Measurements from ENCODE around the gene CARMIL3. TPM values are rescaled to one million over a fixed set of nuclear protein-coding genes. Genes with fewer than 3 reads are reported as not detected.
"Not testable (repeated sequence)": the region's sequence is repeated elsewhere in the genome, so short reads cannot be mapped to it uniquely, and the experiment has no call there.

The CARMIL3 gene
- total and polyA plus RNA-seq, 7 experiments from 2014 or later = 0.08 to 1.7 (median 0.27) TPM; not detected in 2

- peaks cover 6 to 16% (median 10%) of the 10 kb centered on the region in 7 donors for H3K4me1 Mint-ChIP-seq
- no peaks in the 10 kb centered on the region for H3K36me3 Mint-ChIP-seq
Measured at GRCh38 chr14:24037658-24038037, 14.2 kb upstream of the CARMIL3 start.

GRCh38 chr14:24038686-24039085 lies 13.1 kb upstream of the CARMIL3 start:
- Mint-ChIP-seq H3K36me3 (no peaks in the 10 kb centered on the region), H3K4me3 (no peak overlapping the region), H3K4me1 (peaks cover 6 to 16% (median 10%) of the 10 kb centered on the region in 7 donors), H3K9me3 (no peaks in the 10 kb centered on the region), H3K27ac (no peak overlapping the region), H3K27me3 (peaks cover 0 to 10% (median 0%) of the 10 kb centered on the region in 5 donors)
- Histone ChIP-seq H3K4me3 (ENCODE audit: low read length) (no peak overlapping the region), H3K27me3 (ENCODE audit: control insufficient read depth in 2 of 2, insufficient read depth in 2 of 2, low read length in 2 of 2) (no peaks in the 10 kb centered on the region), H3K27ac (ENCODE audit: low read depth, low read length) (no peak overlapping the region), H3K4me1 (ENCODE audit: control insufficient read depth in 2 of 2, insufficient read depth in 2 of 2, low read length in 2 of 2) (no peaks in the 10 kb centered on the region), H3K9me3 (ENCODE audit: control insufficient read depth in 2 of 3, low read length in 3 of 3) (no peaks in the 10 kb centered on the region), H3K36me3 (ENCODE audit: control insufficient read depth in 2 of 3, insufficient read depth in 3 of 3, low read length in 3 of 3) (no peaks in the 10 kb centered on the region)
- POLR2A ChIA-PET = no interaction called here
- CTCF ChIA-PET = interaction anchor here (1.0 to 1.4 kb wide), 2 partner anchors 70 to 406 kb away, joined by 4 to 5 read pairs; no protein-coding TSS in a partner anchor
- ATAC-seq = no peak
- DNase-seq = no peak
- intact Hi-C loops (cut with micrococcal nuclease) = loop anchor here in 1 of 2 donors (5.0 kb wide), 1 partner anchor 51 kb away; the partner anchor contains the start of gene DHRS4L2

More at GRCh38 chr14:24037658-24038037, 14.2 kb upstream of the CARMIL3 start:
- H3K4me1 ChIP-seq (ENCODE audit: control insufficient read depth in 2 of 2, insufficient read depth in 2 of 2, low read length in 2 of 2) = no peaks in the 10 kb centered on the region
- no peak for DNase-seq
- H3K9me3 Mint-ChIP-seq = peaks cover 0 to 7% (median 1%) of the 10 kb centered on the region in 11 donors
- H3K27ac ChIP-seq (ENCODE audit: low read depth, low read length) = no peak overlapping the region
- H3K27me3 ChIP-seq (ENCODE audit: control insufficient read depth in 2 of 2, insufficient read depth in 2 of 2, low read length in 2 of 2) = no peaks in the 10 kb centered on the region
- no peaks in the 10 kb centered on the region for H3K36me3 ChIP-seq (ENCODE audit: control insufficient read depth in 2 of 3, insufficient read depth in 3 of 3, low read length in 3 of 3)
- H3K4me3 Mint-ChIP-seq = no peak overlapping the region
- intact Hi-C loops (cut with micrococcal nuclease) = loop anchor here in 1 of 2 donors (5.0 kb wide), 1 partner anchor 50 kb away; the partner anchor contains the start of gene DHRS4L2
- H3K27ac Mint-ChIP-seq = no peak overlapping the region
- ChIA-PET POLR2A (no interaction called here), CTCF (interaction anchor here (0.6 to 1.4 kb wide), 3 partner anchors 71 to 801 kb away, joined by 3 to 5 read pairs (median 4); no protein-coding TSS in a partner anchor)
- peaks cover 0 to 5% (median 0%) of the 10 kb centered on the region in 5 donors for H3K27me3 Mint-ChIP-seq
- H3K9me3 ChIP-seq (ENCODE audit: control insufficient read depth in 2 of 3, low read length in 3 of 3) = peaks cover 0 to 5% (median 0%) of the 10 kb centered on the region in 3 experiments
- H3K4me3 ChIP-seq (ENCODE audit: low read length) = no peak overlapping the region
- no peak for ATAC-seq

GRCh38 chr14:24040692-24041091 lies 11.1 kb upstream of the CARMIL3 start:
- intact Hi-C loops (cut with micrococcal nuclease) = no loop called here
- Histone ChIP-seq H3K9me3 (ENCODE audit: control insufficient read depth in 2 of 3, low read length in 3 of 3) (no peaks in the 10 kb centered on the region), H3K4me3 (ENCODE audit: low read length) (no peak overlapping the region), H3K36me3 (ENCODE audit: control insufficient read depth in 2 of 3, insufficient read depth in 3 of 3, low read length in 3 of 3) (no peaks in the 10 kb centered on the region), H3K4me1 (ENCODE audit: control insufficient read depth in 2 of 2, insufficient read depth in 2 of 2, low read length in 2 of 2) (no peaks in the 10 kb centered on the region), H3K27me3 (ENCODE audit: control insufficient read depth in 2 of 2, insufficient read depth in 2 of 2, low read length in 2 of 2) (no peaks in the 10 kb centered on the region), H3K27ac (ENCODE audit: low read depth, low read length) (no peak overlapping the region)
- ChIA-PET POLR2A (no interaction called here), CTCF (interaction anchor here (0.9 kb wide), 2 partner anchors 11 to 50 kb away, joined by 3 to 4 read pairs; partner anchors contain the start of gene CARMIL3)
- no peaks in the 10 kb centered on the region for H3K36me3 Mint-ChIP-seq
- no peak overlapping the region for H3K27ac Mint-ChIP-seq
- H3K27me3 Mint-ChIP-seq = peaks cover 0 to 15% (median 0%) of the 10 kb centered on the region in 5 donors
- ATAC-seq (no peak), DNase-seq (no peak)
- no peak overlapping the region for H3K4me3 Mint-ChIP-seq
- H3K4me1 Mint-ChIP-seq = peaks cover 5 to 10% (median 9%) of the 10 kb centered on the region in 7 donors
- H3K9me3 Mint-ChIP-seq = no peaks in the 10 kb centered on the region

GRCh38 chr14:24042746-24043145 lies 9.1 kb upstream of the CARMIL3 start:
- no peak overlapping the region for H3K27ac Mint-ChIP-seq
- peaks cover 0 to 22% (median 0%) of the 10 kb centered on the region in 5 donors for H3K27me3 Mint-ChIP-seq
- DNase-seq (no peak), ATAC-seq (no peak)
- H3K27ac ChIP-seq (ENCODE audit: low read depth, low read length) = no peak overlapping the region
- H3K4me3 Mint-ChIP-seq = no peak overlapping the region
- no peak overlapping the region for H3K4me3 ChIP-seq (ENCODE audit: low read length)
- no peaks in the 10 kb centered on the region for H3K36me3 ChIP-seq (ENCODE audit: control insufficient read depth in 2 of 3, insufficient read depth in 3 of 3, low read length in 3 of 3)
- no peaks in the 10 kb centered on the region for H3K4me1 ChIP-seq (ENCODE audit: control insufficient read depth in 2 of 2, insufficient read depth in 2 of 2, low read length in 2 of 2)
- ChIA-PET CTCF (interaction anchor here (1.2 to 1.3 kb wide), 2 partner anchors 38 to 66 kb away, joined by 3 to 4 read pairs; no protein-coding TSS in a partner anchor), POLR2A (interaction anchor here (0.7 kb wide), 1 partner anchor 35 kb away, joined by 3 read pairs; no protein-coding TSS in a partner anchor)
- H3K36me3 Mint-ChIP-seq = no peaks in the 10 kb centered on the region
- intact Hi-C loops (cut with micrococcal nuclease) = no loop called here
- H3K9me3 Mint-ChIP-seq = no peaks in the 10 kb centered on the region
- no peaks in the 10 kb centered on the region for H3K4me1 Mint-ChIP-seq
- no peaks in the 10 kb centered on the region for H3K27me3 ChIP-seq (ENCODE audit: control insufficient read depth in 2 of 2, insufficient read depth in 2 of 2, low read length in 2 of 2)
- H3K9me3 ChIP-seq (ENCODE audit: control insufficient read depth in 2 of 3, low read length in 3 of 3) = no peaks in the 10 kb centered on the region

GRCh38 chr14:24049002-24049401 lies 2.8 kb upstream of the CARMIL3 start:
- CTCF ChIA-PET = interaction anchor here (1.4 kb wide), 1 partner anchor 43 kb away, joined by 4 read pairs; no protein-coding TSS in a partner anchor
- H3K4me3 ChIP-seq (ENCODE audit: low read length); H3K27ac Mint-ChIP-seq; H3K27me3 ChIP-seq (ENCODE audit: control insufficient read depth in 2 of 2, insufficient read depth in 2 of 2, low read length in 2 of 2); H3K9me3 ChIP-seq (ENCODE audit: control insufficient read depth in 2 of 3, low read length in 3 of 3); DNase-seq; H3K9me3 Mint-ChIP-seq; H3K36me3 Mint-ChIP-seq; H3K4me1 ChIP-seq (ENCODE audit: control insufficient read depth in 2 of 2, insufficient read depth in 2 of 2, low read length in 2 of 2); POLR2A ChIA-PET; H3K27ac ChIP-seq (ENCODE audit: low read depth, low read length); H3K36me3 ChIP-seq (ENCODE audit: control insufficient read depth in 2 of 3, insufficient read depth in 3 of 3, low read length in 3 of 3); intact Hi-C loops (cut with micrococcal nuclease): not testable (repeated sequence)
- Mint-ChIP-seq H3K4me3 (peak overlapping the region in 1 of 10 donors; percentile 25), H3K27me3 (peaks cover 12 to 50% (median 19%) of the 10 kb centered on the region in 5 donors), H3K4me1 (peaks cover 8 to 17% (median 14%) of the 10 kb centered on the region in 7 donors)
- peak; percentile 36 for ATAC-seq

- H3K4me1 Mint-ChIP-seq = peaks cover 8 to 17% (median 14%) of the 10 kb centered on the region in 7 donors
- H3K27ac Mint-ChIP-seq = peak overlapping the region in 1 of 9 donors; percentile 53
- H3K9me3 Mint-ChIP-seq; H3K27me3 ChIP-seq (ENCODE audit: control insufficient read depth in 2 of 2, insufficient read depth in 2 of 2, low read length in 2 of 2); ATAC-seq; H3K36me3 ChIP-seq (ENCODE audit: control insufficient read depth in 2 of 3, insufficient read depth in 3 of 3, low read length in 3 of 3); H3K9me3 ChIP-seq (ENCODE audit: control insufficient read depth in 2 of 3, low read length in 3 of 3); H3K4me1 ChIP-seq (ENCODE audit: control insufficient read depth in 2 of 2, insufficient read depth in 2 of 2, low read length in 2 of 2); DNase-seq; H3K36me3 Mint-ChIP-seq; H3K4me3 ChIP-seq (ENCODE audit: low read length); intact Hi-C loops (cut with micrococcal nuclease); H3K27ac ChIP-seq (ENCODE audit: low read depth, low read length): not testable (repeated sequence)
- peaks cover 12 to 48% (median 19%) of the 10 kb centered on the region in 5 donors for H3K27me3 Mint-ChIP-seq
- ChIA-PET CTCF (interaction anchor here (0.8 kb wide), 1 partner anchor 8 kb away, joined by 3 read pairs; no protein-coding TSS in a partner anchor), POLR2A (interaction anchor here (1.8 to 2.8 kb wide), 3 partner anchors 31 to 63 kb away, joined by 7 to 11 read pairs (median 10); partner anchors contain the start of genes DCAF11 and NRL)
- peak overlapping the region; percentile 81 to 91 (median 87) for H3K4me3 Mint-ChIP-seq
Measured at GRCh38 chr14:24050753-24051152, 1.1 kb upstream of the CARMIL3 start.

Data from naive thymus-derived CD4-positive, alpha-beta T cell (primary cell).